CD14-positive monocyte (primary cell): Measurements from ENCODE around the gene CFAP126. TPM values are rescaled to one million over a fixed set of nuclear protein-coding genes. Genes with fewer than 3 reads are reported as not detected.

Source experiments
- DNase-seq, 3 donors: peaks; one replicate each; pipeline ENCODE4 v3.0.0-alpha.2; 2011 to 2022
- H2AFZ ChIP-seq: 2 replicates; pipeline ENCODE4 v1.6.0; 2012; ENCODE audit warnings: mild to moderate bottlenecking, low read depth, low read length, inconsistent platforms; ENCODE audit not compliant: insufficient read depth, poor library complexity, severe bottlenecking
- H3K27ac ChIP-seq, 2 donors: 1 replicate in 1 of 2; 2 replicates in 1 of 2; pipeline ENCODE4 v1.5.1; 2012 to 2013; ENCODE audit warnings: low read length in 2 of 2, control low read depth in 1 of 2, inconsistent platforms in 1 of 2, low read depth in 1 of 2, mild to moderate bottlenecking in 1 of 2
- H3K27me3 ChIP-seq, 2 donors: one replicate each; pipeline versions ENCODE4 v1.6.0 to v1.6.1; 2011 to 2013; ENCODE audit warnings: low read length in 2 of 2; ENCODE audit not compliant: control insufficient read depth in 2 of 2, insufficient read depth in 2 of 2
- H3K36me3 ChIP-seq, 2 donors: replicated peaks in 1 of 2; 1 replicate in 1 of 2; 2 replicates in 1 of 2; pipeline versions ENCODE4 v1.5.1 to v1.6.1; 2012 to 2013; ENCODE audit warnings: low read length in 2 of 2, control low read depth in 1 of 2, inconsistent platforms in 1 of 2, mild to moderate bottlenecking in 1 of 2; ENCODE audit not compliant: insufficient read depth in 2 of 2, control insufficient read depth in 1 of 2
- H3K4me1 ChIP-seq, 2 donors: 1 replicate in 1 of 2; 2 replicates in 1 of 2; pipeline versions ENCODE4 v1.5.1 to v1.6.1; 2012 to 2013; ENCODE audit warnings: low read length in 2 of 2, control low read depth in 1 of 2, inconsistent platforms in 1 of 2, mild to moderate bottlenecking in 1 of 2, moderate library complexity in 1 of 2; ENCODE audit not compliant: insufficient read depth in 2 of 2, control insufficient read depth in 1 of 2
- H3K4me2 ChIP-seq: replicated peaks from 2 replicates; pipeline ENCODE3; 2012; ENCODE audit warnings: low read length, moderate library complexity, mild to moderate bottlenecking; ENCODE audit not compliant: poor library complexity, severe bottlenecking; ENCODE audit errors: extremely low read depth
- H3K4me3 ChIP-seq, 3 experiments: fragments of 200-600 bp in 1 of 3; sonication (generic) in 1 of 3; replicated peaks in 1 of 3; 1 replicate in 2 of 3; 2 replicates in 1 of 3; pipeline ENCODE4 v1.5.1; 2011 to 2013; ENCODE audit warnings: low read length in 3 of 3, mild to moderate bottlenecking in 3 of 3, control low read depth in 2 of 3, low read depth in 2 of 3, inconsistent platforms in 1 of 3, moderate library complexity in 1 of 3
- H3K79me2 ChIP-seq: 2 replicates; pipeline ENCODE4 v1.6.0; 2012; ENCODE audit warnings: mild to moderate bottlenecking, control low read depth, inconsistent platforms, low read length, moderate library complexity; ENCODE audit not compliant: insufficient read depth
- H3K9ac ChIP-seq: 2 replicates; pipeline ENCODE4 v1.6.0; 2017; ENCODE audit warnings: low read length, mild to moderate bottlenecking; ENCODE audit not compliant: insufficient read depth, poor library complexity, severe bottlenecking
- H3K9me3 ChIP-seq, 2 donors: replicated peaks in 1 of 2; 1 replicate in 1 of 2; 2 replicates in 1 of 2; pipeline versions ENCODE4 v1.5.1 to v1.6.1; 2012 to 2013; ENCODE audit warnings: low read length in 2 of 2, control low read depth in 1 of 2; ENCODE audit not compliant: control insufficient read depth in 1 of 2, insufficient read depth in 1 of 2
- H4K20me1 ChIP-seq: 2 replicates; pipeline ENCODE4 v1.6.0; 2012; ENCODE audit warnings: mild to moderate bottlenecking, low read length, control low read depth, moderate library complexity; ENCODE audit not compliant: insufficient read depth
- H3K27ac Mint-ChIP-seq, 7 donors: one replicate each; pipeline ENCODE4 v1.8.0; 2020; ENCODE audit warnings: mild to moderate bottlenecking in 7 of 7, mixed read lengths in 7 of 7, moderate library complexity in 6 of 7, inconsistent platforms in 2 of 7
- H3K27me3 Mint-ChIP-seq, 3 donors: one replicate each; pipeline ENCODE4 v1.8.0; 2021 to 2022; ENCODE audit warnings: low read depth in 3 of 3, mild to moderate bottlenecking in 3 of 3, mixed read lengths in 3 of 3, moderate library complexity in 3 of 3, inconsistent platforms in 1 of 3
- H3K36me3 Mint-ChIP-seq, 2 donors: one replicate each; pipeline ENCODE4 v1.8.0; 2020; ENCODE audit warnings: mixed read lengths in 2 of 2, inconsistent platforms in 1 of 2, mild to moderate bottlenecking in 1 of 2
- H3K4me1 Mint-ChIP-seq: one replicate; pipeline ENCODE4 v1.8.0; 2020; ENCODE audit warnings: mild to moderate bottlenecking, mixed read lengths
- H3K4me3 Mint-ChIP-seq, 2 donors: one replicate each; pipeline ENCODE4 v1.8.0; 2020; ENCODE audit warnings: mild to moderate bottlenecking in 2 of 2, mixed read lengths in 2 of 2, moderate library complexity in 1 of 2
- H3K9me3 Mint-ChIP-seq, 7 donors: one replicate each; pipeline ENCODE4 v1.8.0; 2020 to 2022; ENCODE audit warnings: mixed read lengths in 7 of 7, mild to moderate bottlenecking in 6 of 7, moderate library complexity in 6 of 7, inconsistent platforms in 2 of 7
- CTCF ChIP-seq: fragments of 200-600 bp; IDR thresholded peaks from one replicate; pipeline ENCODE4 v1.8.0; 2022; ENCODE audit warnings: antibody characterized with exemption, mild to moderate bottlenecking
- WGBS: methylation state at CpG from one replicate; pipeline ENCODE4 v1.1.5; 2013; ENCODE audit warnings: missing lambda C conversion rate; ENCODE audit not compliant: insufficient coverage; 5-methylcytosine and 5-hydroxymethylcytosine counted together
- intact Hi-C, 2 donors: fragments of 100-400 bp; cut with micrococcal nuclease; formaldehyde crosslinking; loops; one replicate each; pipeline versions ENCODE4 v1.15.0 to v1.15.1; 2023
- polyA plus RNA-seq, 3 donors: library from polyadenylated mRNA; depleted of rRNA in 1 of 3; unstranded in 2 of 3; stranded (reverse) in 1 of 3; fragments of 300-500 nt in 2 of 3; fragments of >200 nt in 1 of 3; fragmentation: Illumina TruSeq in 2 of 3; gene quantifications; 1 replicate in 2 of 3; 2 replicates in 1 of 3; pipeline ENCODE4 v1.2.3, GENCODE V29; 2012 to 2021

Gene CFAP126
- polyA plus RNA-seq, 3 donors: not detected

- Histone ChIP-seq H2AFZ (no peak overlapping the region), H3K27me3 (no peaks in the 10 kb centered on the region), H3K27ac (no peak overlapping the region), H3K9me3 (no peaks in the 10 kb centered on the region), H3K4me3 (no peak overlapping the region), H3K79me2 (no peaks in the 10 kb centered on the region), H3K4me1 (peaks cover 0 to 5% of the 10 kb centered on the region in 2 donors), H3K9ac (no peak overlapping the region), H4K20me1 (no peaks in the 10 kb centered on the region), H3K4me2 (no peak overlapping the region), H3K36me3 (no peaks in the 10 kb centered on the region)
- WGBS: no CpG with 5 or more reads among the region's 5 CpGs
- TF ChIP-seq CTCF: no peak
- no peak overlapping the region for H3K27ac Mint-ChIP-seq
- H3K9me3 Mint-ChIP-seq: peaks cover 0 to 2% (median 0%) of the 10 kb centered on the region in 7 donors
- intact Hi-C loops: loop anchor here in 1 of 2 donors (5.0 kb wide), 1 partner anchor 171 kb away; no protein-coding TSS in a partner anchor
- no peaks in the 10 kb centered on the region for H3K36me3 Mint-ChIP-seq
- DNase-seq: no peak
- peaks cover 0 to 7% (median 1%) of the 10 kb centered on the region in 3 donors for H3K27me3 Mint-ChIP-seq
- peaks cover 4% of the 10 kb centered on the region for H3K4me1 Mint-ChIP-seq
- H3K4me3 Mint-ChIP-seq: no peak overlapping the region
Observed at GRCh38 chr1:161378014-161378413, 10.3 kb upstream of the CFAP126 start.

- Histone ChIP-seq H3K27ac (no peak overlapping the region), H3K4me2 (no peak overlapping the region), H3K36me3 (no peaks in the 10 kb centered on the region), H3K4me1 (no peaks in the 10 kb centered on the region), H3K4me3 (no peak overlapping the region), H3K27me3 (no peaks in the 10 kb centered on the region), H4K20me1 (no peaks in the 10 kb centered on the region), H3K79me2 (no peaks in the 10 kb centered on the region), H3K9ac (no peak overlapping the region), H3K9me3 (no peaks in the 10 kb centered on the region), H2AFZ (no peak overlapping the region)
- Mint-ChIP-seq H3K36me3 (no peaks in the 10 kb centered on the region), H3K4me3 (no peak overlapping the region), H3K27ac (no peak overlapping the region), H3K9me3 (no peaks in the 10 kb centered on the region), H3K4me1 (no peaks in the 10 kb centered on the region), H3K27me3 (peaks cover 0 to 7% (median 1%) of the 10 kb centered on the region in 3 donors)
- intact Hi-C loops: no loop called here
- no peak for TF ChIP-seq CTCF
- DNase-seq: no peak
- WGBS: no CpG with 5 or more reads among the region's 2 CpGs
Observed at GRCh38 chr1:161374373-161374772, 6.7 kb upstream of the CFAP126 start.
